GM12892 (cell line): ENCODE data around the gene TRIM14.
"Not testable (repeated sequence)": the region's sequence is repeated elsewhere in the genome, so short reads cannot be mapped to it uniquely, and the experiment has no call there.

Experiments
- DNase-seq: peaks from one replicate; pipeline ENCODE4 v3.0.0; 2011; ENCODE audit not compliant: insufficient read length
- FAIRE-seq: peaks from 2 replicates; lab custom pipeline; 2011; peaks lifted over from hg19 to GRCh38; lab: Jason Lieb, UNC
- POLR2A ChIP-seq: IDR thresholded peaks from 2 replicates; pipeline ENCODE4 v1.6.1; 2011; ENCODE audit warnings: low read depth, low read length, control low read depth
- POLR2AphosphoS5 ChIP-seq: IDR thresholded peaks from 2 replicates; pipeline ENCODE4 v1.6.1; 2011; ENCODE audit warnings: low read depth, low read length, control low read depth
- TAF1 ChIP-seq: IDR thresholded peaks from 2 replicates; pipeline ENCODE4 v1.6.1; 2011; ENCODE audit warnings: low read depth, mild to moderate bottlenecking, control low read depth, low read length, borderline replicate concordance

The TRIM14 gene

GRCh38 chr9:98140503-98140902 is 21.5 kb upstream of the TRIM14 start:
- DNase-seq (no peak), FAIRE-seq (no peak)
- no peak for TF ChIP-seq POLR2A
- TF ChIP-seq POLR2AphosphoS5 = no peak
- no peak for TF ChIP-seq TAF1

GRCh38 chr9:98136489-98136888 is 17.5 kb upstream of the TRIM14 start:
- no peak for FAIRE-seq
- TF ChIP-seq POLR2AphosphoS5 (no peak), TAF1 (no peak), POLR2A (no peak)

GRCh38 chr9:98135938-98136337 is 16.9 kb upstream of the TRIM14 start:
- TF ChIP-seq POLR2A (no peak), POLR2AphosphoS5 (no peak), TAF1 (no peak)
- DNase-seq = no peak
- no peak for FAIRE-seq

More at GRCh38 chr9:98136489-98136888, 17.5 kb upstream of the TRIM14 start:
- no peak for DNase-seq

- TF ChIP-seq POLR2A = no peak
- TF ChIP-seq POLR2AphosphoS5 = no peak
- TF ChIP-seq TAF1 = no peak
- no peak for DNase-seq
- no peak for FAIRE-seq
These were observed 16.5 kb upstream of the TRIM14 start for GRCh38 chr9:98135558-98135934.

GRCh38 chr9:98134702-98135557 is 15.9 kb upstream of the TRIM14 start:
- DNase-seq = no peak
- TF ChIP-seq POLR2AphosphoS5 = no peak
- no peak for TF ChIP-seq POLR2A
- no peak for TF ChIP-seq TAF1

GRCh38 chr9:98132806-98133631 is 14.0 kb upstream of the TRIM14 start:
- no peak for TF ChIP-seq POLR2A
- no peak for TF ChIP-seq POLR2AphosphoS5
- TF ChIP-seq TAF1 = no peak
- FAIRE-seq = no peak

More at GRCh38 chr9:98134702-98135557, 15.9 kb upstream of the TRIM14 start:
- no peak for FAIRE-seq

GRCh38 chr9:98132158-98132557 is 13.1 kb upstream of the TRIM14 start:
- no peak for TF ChIP-seq POLR2A
- TF ChIP-seq TAF1 = no peak
- no peak for TF ChIP-seq POLR2AphosphoS5
- FAIRE-seq = no peak
- DNase-seq = no peak

More at GRCh38 chr9:98132806-98133631, 14.0 kb upstream of the TRIM14 start:
- no peak for DNase-seq

GRCh38 chr9:98130576-98131228 is 11.7 kb upstream of the TRIM14 start:
- no peak for TF ChIP-seq TAF1
- no peak for TF ChIP-seq POLR2AphosphoS5
- no peak for TF ChIP-seq POLR2A
- FAIRE-seq = no peak
- DNase-seq = no peak

- DNase-seq, FAIRE-seq: not testable (repeated sequence)
These were observed 11.0 kb upstream of the TRIM14 start for GRCh38 chr9:98130060-98130459.

- DNase-seq (peak; percentile 58), FAIRE-seq (peak; percentile 89)
- no peak for TF ChIP-seq POLR2AphosphoS5
- TF ChIP-seq TAF1 = no peak
- TF ChIP-seq POLR2A = no peak
These were observed 10.4 kb upstream of the TRIM14 start for GRCh38 chr9:98129451-98129881.

- DNase-seq = no peak
- TF ChIP-seq POLR2A = no peak
- TF ChIP-seq POLR2AphosphoS5 = no peak
- FAIRE-seq = no peak
These were observed 9.3 kb upstream of the TRIM14 start for GRCh38 chr9:98128316-98128715.
